Fibroblast of lung (primary cell): ENCODE measurements around the gene FARP1. TPM values are rescaled to one million over a fixed set of nuclear protein-coding genes. Genes with fewer than 3 reads are reported as not detected.

ENCODE experiments used
- DNase-seq, 2 donors: peaks; one replicate each; pipeline versions ENCODE4 v3.0.0 to v3.0.0-alpha.2; 2010; ENCODE audit warnings: low read depth in 2 of 2
- H2AFZ ChIP-seq: 2 replicates; pipeline ENCODE4 v1.5.1; 2012; ENCODE audit warnings: low read length, control low read depth, inconsistent platforms
- H3K27ac ChIP-seq: 2 replicates; pipeline ENCODE4 v1.5.1; 2011; ENCODE audit warnings: low read length, control low read depth; ENCODE audit not compliant: insufficient read depth
- H3K27me3 ChIP-seq: 2 replicates; pipeline ENCODE4 v1.5.1; 2011; ENCODE audit warnings: mild to moderate bottlenecking, low read length; ENCODE audit not compliant: control insufficient read depth, insufficient read depth
- H3K36me3 ChIP-seq: 2 replicates; pipeline ENCODE4 v1.5.1; 2011; ENCODE audit warnings: low read length; ENCODE audit not compliant: control insufficient read depth, insufficient read depth
- H3K4me1 ChIP-seq: 2 replicates; pipeline ENCODE4 v1.5.1; 2011; ENCODE audit warnings: low read length; ENCODE audit not compliant: control insufficient read depth, insufficient read depth; ENCODE audit errors: extremely low read depth
- H3K4me2 ChIP-seq: 2 replicates; pipeline ENCODE4 v1.5.1; 2011; ENCODE audit warnings: low read length, control low read depth; ENCODE audit not compliant: insufficient read depth; ENCODE audit errors: extremely low read depth
- H3K4me3 ChIP-seq, 4 experiments: fragments of 200-600 bp in 1 of 4; sonication (generic) in 1 of 4; replicated peaks in 1 of 4; 2 replicates each; pipeline ENCODE4 v1.5.1; 2011 to 2016; ENCODE audit warnings: low read length in 4 of 4, low read depth in 3 of 4, mild to moderate bottlenecking in 3 of 4, control low read depth in 2 of 4, inconsistent platforms in 1 of 4, mixed read lengths in 1 of 4; ENCODE audit not compliant: insufficient read depth in 1 of 4; ENCODE audit errors: control extremely low read depth in 1 of 4
- H3K79me2 ChIP-seq: 2 replicates; pipeline ENCODE4 v1.5.1; 2012; ENCODE audit warnings: mild to moderate bottlenecking, low read length, inconsistent platforms; ENCODE audit not compliant: control insufficient read depth, insufficient read depth
- H3K9ac ChIP-seq: 2 replicates; pipeline ENCODE4 v1.5.1; 2011; ENCODE audit warnings: mild to moderate bottlenecking, low read length, control low read depth; ENCODE audit not compliant: insufficient read depth
- H3K9me3 ChIP-seq: 2 replicates; pipeline ENCODE4 v1.5.1; 2012; ENCODE audit warnings: low read depth, low read length; ENCODE audit not compliant: control insufficient read depth, insufficient read depth
- H4K20me1 ChIP-seq: 2 replicates; pipeline ENCODE4 v1.5.1; 2011; ENCODE audit warnings: low read length; ENCODE audit not compliant: control insufficient read depth, insufficient read depth; ENCODE audit errors: extremely low read depth
- CTCF ChIP-seq, 2 donors: IDR thresholded peaks in 1 of 2; conservative IDR thresholded peaks in 1 of 2; 1 replicate in 1 of 2; 2 replicates in 1 of 2; pipeline ENCODE4 v1.5.1; 2011 to 2012; ENCODE audit warnings: low read length in 2 of 2, control low read depth in 1 of 2, inconsistent platforms in 1 of 2, low read depth in 1 of 2, mild to moderate bottlenecking in 1 of 2
- EZH2 ChIP-seq: IDR thresholded peaks from 2 replicates; pipeline ENCODE4 v1.5.1; 2012; ENCODE audit warnings: low read length, control low read depth, mild to moderate bottlenecking; ENCODE audit errors: missing control alignments
- polyA plus RNA-seq, 2 donors: library from polyadenylated mRNA; depleted of rRNA in 1 of 2; stranded (reverse) in 1 of 2; unstranded in 1 of 2; fragments of >200 nt; gene quantifications; 2 replicates each; pipeline ENCODE4 v1.2.1, GENCODE V29; 2011 to 2012; ENCODE audit warnings: missing spikeins in 1 of 2
- total RNA-seq: library from RNA; depleted of rRNA; stranded (reverse); fragments of >200 nt; gene quantifications from 2 replicates; pipeline ENCODE4 v1.2.1, GENCODE V29; 2014

The FARP1 gene
- total and polyA plus RNA-seq, 2 donors (not counting 1 experiment from before 2014, with no cell fraction given) = 50.9 to 199 TPM

DNA sequence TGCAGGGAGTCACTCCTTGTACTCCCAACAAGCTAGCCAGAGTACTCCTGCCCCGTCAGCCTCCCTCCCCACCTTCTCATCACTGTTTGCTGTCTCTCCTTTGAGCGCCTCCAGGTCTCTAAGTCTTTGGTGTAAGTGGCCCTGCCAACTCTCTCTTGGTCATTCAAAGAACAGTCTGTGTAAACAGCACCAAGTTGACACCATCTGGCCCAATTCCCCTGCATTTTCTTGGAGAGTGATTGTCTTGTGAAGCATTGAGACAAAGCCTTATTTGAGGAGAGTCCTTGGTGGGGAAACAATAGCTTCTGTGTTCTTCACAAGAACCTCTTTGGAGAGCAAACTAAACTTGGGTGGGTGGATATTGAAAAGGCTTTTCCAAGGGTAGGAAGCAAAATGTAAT lies 148.8 kb downstream of the FARP1 start:
- H3K9me3 ChIP-seq = no peaks in the 10 kb centered on the region
- no peak overlapping the region for H3K27ac ChIP-seq
- no peaks in the 10 kb centered on the region for H4K20me1 ChIP-seq
- no peak overlapping the region for H3K4me2 ChIP-seq
- no peak for DNase-seq
- no peak overlapping the region for H3K9ac ChIP-seq
- H2AFZ ChIP-seq = no peak overlapping the region
- no peak overlapping the region for H3K4me3 ChIP-seq
- peaks cover 14% of the 10 kb centered on the region for H3K79me2 ChIP-seq
- H3K27me3 ChIP-seq = no peaks in the 10 kb centered on the region
- H3K36me3 ChIP-seq = no peaks in the 10 kb centered on the region
- no peak for TF ChIP-seq EZH2
- no peak for TF ChIP-seq CTCF (conservative IDR thresholded peaks at IDR 0.05 in 1 of 2, IDR thresholded peaks at IDR 0.05 in 1 of 2; ENCODE audit: low read depth in 1 of 2, low read length in 2 of 2)
- H3K4me1 ChIP-seq = peaks cover 7% of the 10 kb centered on the region

- no peak for DNase-seq
- TF ChIP-seq CTCF (conservative IDR thresholded peaks at IDR 0.05 in 1 of 2, IDR thresholded peaks at IDR 0.05 in 1 of 2; ENCODE audit: low read depth in 1 of 2, low read length in 2 of 2) (no peak), EZH2 (no peak)
- H3K4me2 ChIP-seq = no peak overlapping the region
- no peaks in the 10 kb centered on the region for H4K20me1 ChIP-seq
- H2AFZ ChIP-seq = no peak overlapping the region
- H3K9ac ChIP-seq = no peak overlapping the region
- no peaks in the 10 kb centered on the region for H3K27me3 ChIP-seq
- H3K27ac ChIP-seq = no peak overlapping the region
- H3K79me2 ChIP-seq = peaks cover 24% of the 10 kb centered on the region
- no peaks in the 10 kb centered on the region for H3K9me3 ChIP-seq
- H3K4me1 ChIP-seq = peaks cover 8% of the 10 kb centered on the region
- H3K4me3 ChIP-seq = no peak overlapping the region
- H3K36me3 ChIP-seq = no peaks in the 10 kb centered on the region
These were observed 150.2 kb downstream of the FARP1 start for GRCh38 chr13:98293103-98293502.

GRCh38 chr13:98293570-98294142 lies 150.8 kb downstream of the FARP1 start:
- H3K4me1 ChIP-seq = peaks cover 10% of the 10 kb centered on the region
- H3K27ac ChIP-seq = no peak overlapping the region
- H3K36me3 ChIP-seq = no peaks in the 10 kb centered on the region
- no peak for TF ChIP-seq CTCF (conservative IDR thresholded peaks at IDR 0.05 in 1 of 2, IDR thresholded peaks at IDR 0.05 in 1 of 2; ENCODE audit: low read depth in 1 of 2, low read length in 2 of 2)
- no peak for TF ChIP-seq EZH2
- no peaks in the 10 kb centered on the region for H3K9me3 ChIP-seq
- H3K27me3 ChIP-seq = no peaks in the 10 kb centered on the region
- DNase-seq = peak; percentile 44 to 64
- H3K9ac ChIP-seq = no peak overlapping the region
- no peaks in the 10 kb centered on the region for H4K20me1 ChIP-seq
- H2AFZ ChIP-seq = no peak overlapping the region
- no peak overlapping the region for H3K4me2 ChIP-seq
- no peak overlapping the region for H3K4me3 ChIP-seq
- peaks cover 29% of the 10 kb centered on the region for H3K79me2 ChIP-seq
